HG02623 (cell line): Measurements from ENCODE around the gene CYLD.

Experiments
- ATAC-seq: cut with Tn5 transposase; IDR thresholded peaks from one replicate; pipeline ENCODE4 v1.9.1; 2021; ENCODE audit warnings: moderate library complexity; ENCODE audit not compliant: unreplicated experiment

CYLD gene

DNA sequence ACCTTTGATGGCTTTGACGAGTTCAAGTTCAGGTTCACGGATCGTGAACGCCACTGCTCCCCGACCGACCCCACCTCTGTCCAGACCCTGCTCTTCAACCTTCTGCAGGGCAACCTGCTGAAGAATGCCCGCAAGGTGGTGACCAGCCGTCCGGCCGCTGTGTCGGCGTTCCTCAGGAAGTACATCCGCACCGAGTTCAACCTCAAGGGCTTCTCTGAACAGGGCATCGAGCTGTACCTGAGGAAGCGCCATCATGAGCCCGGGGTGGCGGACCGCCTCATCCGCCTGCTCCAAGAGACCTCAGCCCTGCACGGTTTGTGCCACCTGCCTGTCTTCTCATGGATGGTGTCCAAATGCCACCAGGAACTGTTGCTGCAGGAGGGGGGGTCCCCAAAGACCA is 30.8 kb upstream of the CYLD start:
- no peak for ATAC-seq

DNA sequence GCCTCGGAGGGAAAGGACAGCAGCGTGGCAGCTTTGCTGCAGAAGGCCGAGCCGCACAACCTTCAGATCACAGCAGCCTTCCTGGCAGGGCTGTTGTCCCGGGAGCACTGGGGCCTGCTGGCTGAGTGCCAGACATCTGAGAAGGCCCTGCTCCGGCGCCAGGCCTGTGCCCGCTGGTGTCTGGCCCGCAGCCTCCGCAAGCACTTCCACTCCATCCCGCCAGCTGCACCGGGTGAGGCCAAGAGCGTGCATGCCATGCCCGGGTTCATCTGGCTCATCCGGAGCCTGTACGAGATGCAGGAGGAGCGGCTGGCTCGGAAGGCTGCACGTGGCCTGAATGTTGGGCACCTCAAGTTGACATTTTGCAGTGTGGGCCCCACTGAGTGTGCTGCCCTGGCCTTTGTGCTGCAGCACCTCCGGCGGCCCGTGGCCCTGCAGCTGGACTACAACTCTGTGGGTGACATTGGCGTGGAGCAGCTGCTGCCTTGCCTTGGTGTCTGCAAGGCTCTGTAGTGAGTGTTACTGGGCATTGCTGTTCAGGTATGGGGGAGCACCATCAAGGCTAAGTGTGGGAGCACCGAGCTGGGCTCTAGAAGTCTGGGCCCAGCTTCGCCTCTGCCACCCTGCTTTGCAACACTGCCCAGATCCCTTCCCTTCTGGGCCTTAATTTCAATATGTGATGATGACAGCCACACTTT is 29.9 kb upstream of the CYLD start:
- no peak for ATAC-seq

DNA sequence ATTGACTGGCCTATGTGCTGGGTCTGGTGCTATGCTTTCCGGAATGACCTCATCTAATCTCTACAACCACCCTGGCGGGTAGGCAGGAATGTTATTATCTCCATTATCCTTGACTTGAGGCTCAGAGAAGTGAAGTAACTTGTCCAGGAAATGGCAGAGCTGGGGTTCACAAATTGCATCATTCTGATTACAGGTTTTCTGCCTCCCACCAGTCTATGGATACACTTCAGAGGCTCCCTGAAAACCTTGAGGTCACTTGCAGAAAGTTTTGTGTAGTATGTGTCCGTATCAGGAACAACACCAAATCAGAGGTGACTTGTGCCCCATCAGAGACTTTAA is 29.4 kb upstream of the CYLD start:
- no peak for ATAC-seq

DNA sequence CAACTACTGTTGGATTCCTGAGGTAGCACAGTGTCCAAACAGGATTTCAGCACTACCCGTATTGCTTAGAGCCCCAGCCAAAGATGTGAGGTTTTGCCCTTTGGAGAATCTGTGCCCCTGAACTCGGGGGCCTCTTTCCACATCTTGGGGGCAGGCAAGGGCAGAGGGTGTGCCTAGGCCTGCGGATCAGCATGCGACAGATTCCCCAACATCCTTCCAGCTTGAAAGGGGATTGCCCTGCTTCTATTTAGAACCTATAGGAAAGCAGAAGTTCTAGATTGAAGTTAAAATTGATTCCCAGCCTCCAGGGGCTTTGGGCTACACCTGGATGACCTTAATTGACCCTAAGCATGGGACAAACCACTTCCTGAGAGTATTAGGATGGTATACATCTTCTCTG is 28.9 kb upstream of the CYLD start:
- no peak for ATAC-seq

DNA sequence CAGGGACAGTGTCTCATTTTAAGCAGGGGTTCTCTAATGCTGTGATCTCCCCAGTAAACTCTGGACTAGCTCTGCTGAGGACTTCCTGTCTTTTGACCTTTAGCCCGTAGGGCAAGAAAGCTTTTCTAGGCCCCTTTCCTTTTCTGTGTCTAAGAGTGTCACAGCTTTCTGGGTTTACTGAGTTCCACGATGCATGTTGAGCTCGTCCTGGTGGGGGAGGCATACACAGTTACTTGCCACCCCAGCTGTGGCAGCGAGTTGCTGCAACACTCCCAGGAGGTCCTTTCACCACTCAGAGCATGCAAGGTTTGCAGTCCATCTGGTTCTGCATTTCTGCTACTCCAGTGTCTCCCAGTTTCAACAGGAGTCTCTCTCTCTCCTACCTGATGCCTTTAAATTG is 24.8 kb upstream of the CYLD start:
- ATAC-seq, result no peak

DNA sequence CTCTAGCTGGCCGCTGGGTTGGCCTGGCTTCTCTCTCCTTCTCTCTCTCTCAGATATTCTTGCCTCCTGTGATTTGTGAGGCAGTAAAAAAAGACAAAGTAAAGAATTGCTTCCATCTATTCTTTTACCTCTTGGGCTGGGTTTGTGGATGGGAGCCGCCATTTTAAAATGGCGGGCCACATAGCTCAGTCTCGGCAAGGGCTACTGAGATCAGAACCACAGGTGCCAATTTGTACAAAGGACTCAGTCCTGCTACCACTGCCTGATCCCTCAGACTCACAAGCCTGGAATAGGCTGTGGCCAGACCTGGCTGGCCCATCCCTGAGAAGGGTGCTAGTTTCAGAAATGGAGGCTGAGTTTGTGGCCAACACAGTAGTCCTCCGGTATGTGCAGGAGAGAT is 24.4 kb upstream of the CYLD start:
- ATAC-seq, result no peak

DNA sequence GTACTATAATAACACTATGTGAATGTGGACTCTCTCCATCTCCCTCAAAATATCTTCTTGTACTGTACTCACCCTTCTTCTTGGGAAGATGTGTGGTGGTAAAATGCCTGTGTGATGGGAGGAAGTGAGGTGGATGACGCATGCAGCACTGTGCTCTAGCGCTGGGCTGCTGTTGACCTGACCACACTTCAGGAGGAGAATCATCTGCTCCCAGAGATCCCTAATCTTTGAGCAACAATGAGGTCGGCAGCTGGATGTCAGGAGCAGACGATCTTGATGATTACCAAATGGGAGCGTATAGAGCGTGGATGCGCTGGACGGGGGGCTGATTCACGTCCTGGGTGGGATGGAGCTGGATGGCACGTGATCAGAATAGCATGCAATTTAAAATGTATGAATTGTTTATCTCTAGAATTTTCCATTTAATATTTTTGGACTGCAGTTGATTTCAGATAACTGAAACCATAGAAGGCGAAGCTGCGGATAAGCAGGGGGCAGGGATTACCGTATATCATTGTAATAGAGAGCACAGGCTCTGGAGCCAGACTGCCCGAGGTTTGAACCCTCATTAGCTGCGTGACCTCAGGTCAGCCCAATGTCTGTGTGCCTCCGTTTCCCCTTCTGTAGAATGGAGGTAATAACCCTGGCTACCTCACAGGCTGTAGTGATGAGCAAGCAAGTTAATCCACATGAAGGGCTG is 23.7 kb upstream of the CYLD start:
- no peak for ATAC-seq

DNA sequence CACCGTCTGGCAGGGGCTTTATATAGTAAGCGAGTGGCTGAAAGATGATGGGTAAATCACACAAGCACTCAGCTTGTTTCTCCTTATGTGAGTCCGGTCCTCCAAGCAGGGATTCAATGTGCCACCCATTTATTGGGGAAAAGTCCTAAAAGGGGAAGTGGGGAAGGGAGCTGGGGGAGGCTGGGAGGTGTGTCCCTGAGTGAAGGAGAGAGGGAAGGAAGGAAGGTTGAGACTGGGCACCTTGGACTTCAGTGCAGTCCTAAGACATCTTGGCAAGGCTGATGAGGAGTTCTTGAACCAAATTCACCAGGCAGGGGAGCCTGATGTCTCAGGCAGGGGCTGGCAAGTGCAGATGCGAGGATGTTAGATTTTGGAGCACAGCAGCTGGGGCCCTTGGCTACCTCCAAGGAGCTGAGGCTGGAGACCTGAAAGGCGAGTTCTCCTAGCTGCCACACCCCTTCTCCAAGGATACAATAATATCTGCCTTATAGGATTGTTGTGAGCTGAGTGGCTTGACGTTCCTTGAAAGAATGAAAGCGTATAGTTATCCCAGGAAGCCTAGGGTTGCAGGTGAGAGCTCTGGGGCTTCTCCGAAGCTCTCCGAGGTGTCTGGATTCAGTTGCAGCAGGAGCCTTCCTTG is 23.0 kb upstream of the CYLD start:
- ATAC-seq, result no peak

DNA sequence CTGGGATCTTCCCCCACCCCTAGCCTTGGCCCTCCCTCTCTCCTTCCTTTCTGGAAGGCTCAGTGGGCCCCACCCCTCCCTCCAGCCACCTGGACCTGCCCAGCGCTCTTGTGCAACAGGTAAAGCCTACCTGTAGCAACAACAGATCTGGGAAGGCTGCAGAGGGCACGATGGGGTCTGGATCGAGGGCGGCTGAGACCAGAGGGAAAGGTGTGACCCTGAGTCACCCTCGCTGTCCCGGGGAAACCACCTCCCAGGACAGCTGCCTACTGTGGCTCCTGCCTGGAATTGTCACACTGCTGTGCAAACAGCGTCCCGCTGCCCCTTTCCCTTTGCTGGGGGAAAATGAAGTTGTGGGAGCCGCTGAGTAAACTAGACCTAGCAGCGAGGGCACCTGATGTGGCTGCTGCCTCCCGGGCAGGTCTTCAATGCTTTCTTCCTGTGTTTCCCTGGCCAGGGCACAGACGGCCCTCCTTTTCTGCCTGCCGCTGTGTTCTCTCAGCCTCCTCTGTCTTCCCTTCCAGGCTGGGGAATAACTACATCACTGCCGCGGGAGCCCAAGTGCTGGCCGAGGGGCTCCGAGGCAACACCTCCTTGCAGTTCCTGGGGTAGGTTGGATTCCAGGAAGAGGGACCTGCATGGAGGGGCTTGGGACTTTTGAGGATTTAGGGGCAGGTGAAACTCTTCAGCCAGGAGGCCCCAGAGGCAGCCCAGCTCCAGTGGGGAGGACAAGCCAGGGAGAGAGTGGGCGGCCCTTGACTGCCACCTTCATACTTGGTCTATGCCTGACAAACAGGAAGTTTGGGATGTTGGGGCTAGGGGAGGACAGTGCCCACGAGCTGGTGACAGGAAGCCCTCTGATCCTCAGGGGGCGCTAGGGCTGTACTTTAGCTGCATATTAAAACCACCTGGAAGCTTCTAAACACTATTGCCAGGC is 22.2 kb upstream of the CYLD start:
- no peak for ATAC-seq

DNA sequence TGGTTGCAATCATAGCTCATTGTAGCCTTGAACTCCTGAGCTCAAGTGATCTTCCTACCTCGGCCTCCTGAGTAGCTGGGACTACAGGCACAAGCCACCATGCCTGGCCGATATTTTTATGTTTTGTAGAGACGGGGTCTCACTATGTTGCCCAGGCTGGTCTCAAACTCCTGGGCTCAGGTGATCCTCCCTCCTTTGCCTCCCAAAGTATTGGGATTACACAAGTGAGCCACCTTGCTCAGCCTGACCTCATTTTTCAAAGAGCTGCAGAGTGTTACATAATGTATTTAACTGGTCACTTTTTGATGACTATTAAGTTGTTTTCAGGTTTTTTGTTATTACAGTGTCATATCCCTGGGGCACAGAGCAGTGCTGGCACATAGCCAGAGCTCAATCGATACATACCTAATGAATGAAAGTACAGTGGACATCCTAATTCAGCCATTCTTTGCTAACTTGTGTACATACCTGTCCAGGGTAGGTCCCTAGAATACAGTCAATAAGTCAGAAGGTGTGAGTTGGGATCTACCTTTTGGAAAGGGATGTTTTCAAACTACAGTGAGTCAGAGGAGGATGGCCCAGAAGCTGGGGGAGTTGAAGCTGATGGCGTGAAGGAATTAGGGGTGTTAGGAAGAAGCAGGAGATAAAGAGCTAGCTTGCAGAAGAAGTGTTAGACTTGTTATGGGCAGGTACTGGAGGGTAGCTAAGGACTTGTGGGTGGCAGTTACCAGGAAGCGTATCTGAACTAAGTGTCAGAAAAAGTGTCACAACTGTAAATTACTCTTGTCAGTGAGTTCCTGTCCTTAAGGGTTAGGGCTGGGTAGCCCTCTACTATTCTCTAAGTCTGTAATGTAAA is 20.1 kb upstream of the CYLD start:
- no peak for ATAC-seq

DNA sequence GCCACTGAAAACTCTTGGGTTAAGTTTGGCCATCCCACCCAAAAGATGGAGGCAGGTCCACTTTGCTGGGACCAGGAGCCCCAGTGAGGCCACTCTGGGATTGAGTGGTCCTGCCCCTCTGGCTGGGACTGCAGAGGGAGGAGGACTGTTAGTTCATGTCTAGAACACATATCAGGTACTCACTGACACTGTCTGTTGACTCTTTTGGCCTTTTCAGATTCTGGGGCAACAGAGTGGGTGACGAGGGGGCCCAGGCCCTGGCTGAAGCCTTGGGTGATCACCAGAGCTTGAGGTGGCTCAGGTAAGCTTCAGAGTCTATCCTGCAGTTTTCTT is 19.5 kb upstream of the CYLD start:
- no peak for ATAC-seq

DNA sequence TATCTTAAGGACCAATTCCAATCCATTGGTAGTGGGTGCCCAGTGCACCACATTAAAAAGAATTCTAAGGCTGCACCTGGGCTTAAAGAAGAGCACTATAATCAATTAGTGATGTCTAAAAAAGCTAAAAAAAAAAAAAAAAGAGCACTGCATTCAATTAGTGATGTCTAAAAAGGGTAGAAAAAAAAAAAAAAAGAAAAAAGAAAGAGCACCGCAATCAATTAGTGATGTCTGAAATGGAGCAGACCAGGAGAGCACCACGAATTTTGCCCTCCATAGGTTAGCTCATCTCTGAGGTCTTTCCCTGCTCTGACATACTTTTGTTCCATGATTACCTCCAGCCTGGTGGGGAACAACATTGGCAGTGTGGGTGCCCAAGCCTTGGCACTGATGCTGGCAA is 18.9 kb upstream of the CYLD start:
- no peak for ATAC-seq

DNA sequence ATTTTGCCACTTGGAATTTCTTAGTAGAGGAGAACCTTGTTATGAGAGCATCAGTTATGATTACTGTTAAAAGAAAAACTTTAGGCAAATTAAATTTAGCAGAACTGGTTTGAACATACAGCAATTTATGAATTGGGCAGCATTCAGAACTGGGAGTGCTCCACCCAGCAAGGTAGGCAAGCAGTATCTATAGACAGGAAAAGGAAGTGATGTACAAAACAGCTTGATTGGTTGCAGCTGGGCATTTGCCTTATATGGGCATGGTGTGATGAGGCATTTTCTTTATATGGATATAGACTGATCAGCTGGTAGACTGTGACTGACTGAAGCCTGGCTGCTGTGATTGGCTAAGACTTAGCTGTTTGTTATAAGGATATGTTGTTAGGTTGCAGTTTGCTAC is 17.6 kb upstream of the CYLD start:
- no peak for ATAC-seq

DNA sequence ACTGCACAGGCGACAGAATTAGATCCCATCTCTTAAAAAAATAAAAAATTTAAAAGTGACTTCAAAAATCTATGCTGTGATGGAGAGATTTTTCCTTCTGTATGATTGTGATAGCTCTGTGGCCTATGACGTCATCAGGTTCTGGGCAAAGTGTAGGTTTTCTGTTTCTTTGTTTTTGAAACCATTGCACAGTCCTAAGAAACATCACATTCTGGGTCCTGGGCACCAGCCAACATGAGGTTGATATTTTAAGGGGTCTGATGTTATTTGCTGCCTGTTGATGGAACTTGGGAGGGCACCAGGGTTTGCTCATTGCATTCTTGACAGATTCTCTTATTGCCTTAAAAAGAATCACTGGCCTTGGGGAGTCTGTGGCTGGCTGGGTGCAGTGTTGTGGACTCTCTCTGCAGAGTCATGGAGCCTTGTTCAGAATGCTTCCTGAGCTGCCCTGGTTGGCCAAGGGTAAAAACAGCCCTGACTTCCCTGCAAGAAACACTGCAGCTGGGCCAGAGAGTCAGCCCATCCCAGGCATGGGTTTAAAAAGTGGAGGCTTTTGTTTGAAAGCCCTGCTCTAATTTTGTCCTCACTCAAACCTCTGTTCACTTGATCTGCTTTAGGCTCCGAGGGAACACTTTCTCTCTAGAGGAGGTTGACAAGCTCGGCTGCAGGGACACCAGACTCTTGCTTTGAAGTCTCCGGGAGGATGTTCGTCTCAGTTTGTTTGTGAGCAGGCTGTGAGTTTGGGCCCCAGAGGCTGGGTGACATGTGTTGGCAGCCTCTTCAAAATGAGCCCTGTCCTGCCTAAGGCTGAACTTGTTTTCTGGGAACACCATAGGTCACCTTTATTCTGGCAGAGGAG is 10.5 kb upstream of the CYLD start:
- no peak for ATAC-seq

DNA sequence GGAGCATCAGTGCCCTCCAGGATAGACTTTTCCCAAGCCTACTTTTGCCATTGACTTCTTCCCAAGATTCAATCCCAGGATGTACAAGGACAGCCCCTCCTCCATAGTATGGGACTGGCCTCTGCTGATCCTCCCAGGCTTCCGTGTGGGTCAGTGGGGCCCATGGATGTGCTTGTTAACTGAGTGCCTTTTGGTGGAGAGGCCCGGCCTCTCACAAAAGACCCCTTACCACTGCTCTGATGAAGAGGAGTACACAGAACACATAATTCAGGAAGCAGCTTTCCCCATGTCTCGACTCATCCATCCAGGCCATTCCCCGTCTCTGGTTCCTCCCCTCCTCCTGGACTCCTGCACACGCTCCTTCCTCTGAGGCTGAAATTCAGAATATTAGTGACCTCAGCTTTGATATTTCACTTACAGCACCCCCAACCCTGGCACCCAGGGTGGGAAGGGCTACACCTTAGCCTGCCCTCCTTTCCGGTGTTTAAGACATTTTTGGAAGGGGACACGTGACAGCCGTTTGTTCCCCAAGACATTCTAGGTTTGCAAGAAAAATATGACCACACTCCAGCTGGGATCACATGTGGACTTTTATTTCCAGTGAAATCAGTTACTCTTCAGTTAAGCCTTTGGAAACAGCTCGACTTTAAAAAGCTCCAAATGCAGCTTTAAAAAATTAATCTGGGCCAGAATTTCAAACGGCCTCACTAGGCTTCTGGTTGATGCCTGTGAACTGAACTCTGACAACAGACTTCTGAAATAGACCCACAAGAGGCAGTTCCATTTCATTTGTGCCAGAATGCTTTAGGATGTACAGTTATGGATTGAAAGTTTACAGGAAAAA is 9.7 kb upstream of the CYLD start:
- no peak for ATAC-seq

DNA sequence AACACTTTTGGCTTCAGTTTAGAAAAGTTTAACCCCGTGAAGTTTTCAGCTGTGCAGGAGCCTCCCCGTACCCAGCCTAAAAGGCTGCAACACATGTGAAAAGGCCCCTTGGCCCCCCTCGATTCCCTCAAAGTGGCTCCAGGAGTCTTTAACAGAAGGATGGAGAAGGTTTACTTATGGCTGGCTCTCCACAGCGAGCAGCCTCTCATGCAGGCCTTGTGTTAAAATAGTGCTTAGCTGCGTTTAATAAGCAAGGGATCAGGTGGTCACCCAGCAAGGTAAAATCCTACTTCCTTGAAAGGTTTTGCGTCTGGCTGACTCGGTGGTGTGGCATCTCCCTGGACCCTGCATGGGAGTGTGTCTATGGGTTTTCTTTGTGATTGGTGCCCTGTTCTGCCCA is 8.4 kb upstream of the CYLD start:
- ATAC-seq, result no peak

DNA sequence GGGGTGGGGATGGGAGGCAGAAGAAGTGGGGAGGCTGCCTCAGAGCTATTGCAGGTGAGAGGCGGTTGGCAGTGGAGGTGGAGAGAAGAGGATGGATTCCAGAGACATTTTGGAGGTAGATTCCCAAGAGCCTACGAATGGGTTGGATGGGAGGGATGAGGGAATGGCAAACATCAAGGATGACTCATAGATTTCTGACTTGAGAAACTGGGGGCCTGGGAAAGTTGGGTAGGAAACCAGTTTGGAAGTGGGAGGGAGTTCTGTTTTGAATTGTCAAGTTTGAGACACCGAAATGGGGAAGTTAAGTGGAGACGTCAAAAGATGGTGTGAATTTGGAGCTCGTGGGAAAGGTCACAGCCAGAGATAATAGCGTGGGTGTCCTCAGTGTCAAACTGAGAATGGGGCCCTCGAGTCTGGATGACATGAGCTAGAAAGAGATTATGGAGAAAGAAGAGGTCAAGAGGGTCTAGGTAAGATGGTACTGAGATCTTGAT is 6.2 kb upstream of the CYLD start:
- peak; percentile 55 for ATAC-seq

DNA sequence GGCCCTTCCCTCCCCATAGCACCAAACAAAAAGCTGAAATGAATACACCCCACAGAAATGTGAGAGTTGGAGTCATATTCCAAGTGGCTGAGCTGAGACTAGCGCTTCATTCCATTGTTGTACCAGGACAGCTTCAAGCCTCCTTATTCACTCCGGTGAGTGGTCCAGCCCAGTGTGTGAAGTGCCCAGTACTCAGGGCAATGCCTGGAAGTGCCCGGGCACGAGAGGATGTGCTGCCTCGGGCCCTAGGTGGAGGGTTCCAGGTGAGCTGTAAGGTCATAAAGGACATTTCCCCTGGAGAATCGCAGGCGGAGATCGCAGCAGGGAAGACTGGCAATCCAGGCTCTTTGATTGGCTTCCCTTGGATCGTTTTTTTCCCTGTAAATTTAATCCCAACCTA is 5.4 kb upstream of the CYLD start:
- no peak for ATAC-seq
